Neuron (in vitro differentiated cells): ENCODE results near the gene PRPH.

ENCODE experiments used
- H2AFZ ChIP-seq: one replicate; pipeline ENCODE4 v1.6.1; 2013; ENCODE audit warnings: low read depth, mild to moderate bottlenecking, inconsistent platforms, low read length, moderate library complexity
- H3K27me3 ChIP-seq: one replicate; pipeline ENCODE4 v1.6.1; 2013; ENCODE audit warnings: low read length; ENCODE audit not compliant: insufficient read depth
- H3K36me3 ChIP-seq: one replicate; pipeline ENCODE4 v1.6.1; 2013; ENCODE audit warnings: low read length; ENCODE audit not compliant: insufficient read depth
- H3K4me1 ChIP-seq: one replicate; pipeline ENCODE4 v1.6.1; 2013; ENCODE audit warnings: low read length; ENCODE audit not compliant: insufficient read depth
- H3K4me3 ChIP-seq: 2 replicates; pipeline ENCODE4 v1.5.1; 2013; ENCODE audit warnings: mild to moderate bottlenecking, low read length, moderate library complexity
- H3K9me3 ChIP-seq: one replicate; pipeline ENCODE4 v1.6.1; 2013; ENCODE audit warnings: low read length

PRPH gene

DNA sequence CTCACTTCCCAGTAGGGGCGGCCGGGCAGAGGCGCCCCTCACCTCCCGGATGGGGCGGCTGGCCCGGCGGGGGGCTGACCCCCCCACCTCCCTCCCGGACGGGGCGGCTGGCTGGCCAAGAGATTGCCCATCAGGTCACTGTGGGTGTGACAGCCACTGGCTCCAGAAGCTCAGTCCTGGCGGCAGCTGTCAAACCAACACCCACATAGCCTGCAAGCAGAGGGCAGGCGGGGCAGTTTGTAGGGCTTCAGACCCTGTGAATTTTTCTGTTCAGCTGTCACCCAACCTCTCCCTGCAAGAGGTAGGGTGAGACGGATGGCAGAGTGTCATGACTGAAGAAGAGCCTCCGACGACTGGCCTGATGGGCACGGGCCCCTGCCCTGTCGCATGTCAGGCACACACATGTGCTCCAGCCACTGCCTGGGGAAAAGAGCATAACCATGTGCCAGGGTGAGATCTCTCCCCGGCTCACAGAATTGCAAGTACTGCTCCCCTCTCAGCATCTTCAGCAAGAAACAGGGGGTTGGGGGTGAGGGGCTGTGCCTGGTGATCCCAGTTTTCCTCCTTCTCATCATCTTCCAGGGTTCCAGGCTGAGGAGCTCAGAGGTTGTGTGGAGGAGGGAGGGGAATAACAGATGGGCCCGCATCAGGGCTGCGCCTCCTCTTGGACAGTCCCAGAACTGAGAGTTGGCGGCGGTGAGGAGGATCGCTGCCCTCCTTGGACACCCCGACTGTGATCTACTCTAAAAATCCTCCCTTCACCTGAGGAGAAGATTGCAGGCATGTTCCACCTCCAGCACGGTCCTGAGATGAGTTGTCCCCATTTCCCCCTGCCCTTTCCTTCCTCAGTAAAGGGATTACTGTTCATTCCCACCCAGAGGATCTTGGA lies 11.2 kb upstream of the PRPH start:
- Histone ChIP-seq H3K4me3 (no peak overlapping the region), H2AFZ (no peak overlapping the region), H3K36me3 (no peaks in the 10 kb centered on the region), H3K27me3 (no peaks in the 10 kb centered on the region), H3K9me3 (peaks cover 3% of the 10 kb centered on the region), H3K4me1 (peaks cover 17% of the 10 kb centered on the region)

DNA sequence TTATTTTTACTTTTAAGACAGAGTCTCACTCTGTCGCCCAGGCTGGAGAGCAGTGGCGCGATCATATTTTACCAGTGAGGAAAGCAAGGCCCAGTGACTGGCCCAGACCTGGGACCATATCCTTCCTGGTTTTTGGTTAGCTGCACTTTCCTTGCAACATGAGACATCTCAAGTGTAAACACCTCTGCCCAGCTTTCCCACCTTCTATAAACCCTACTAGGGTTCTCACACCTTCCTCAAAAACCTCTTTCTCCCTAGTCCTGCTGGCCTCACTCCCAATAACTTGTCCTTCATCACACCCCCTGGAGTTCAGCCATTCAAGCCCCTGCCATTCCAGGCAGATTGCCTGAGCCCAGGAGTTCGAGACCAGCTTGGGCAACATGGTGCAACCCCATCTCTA lies 10.3 kb upstream of the PRPH start:
- Histone ChIP-seq H3K9me3 (peaks cover 3% of the 10 kb centered on the region), H3K4me3 (no peak overlapping the region), H3K4me1 (peaks cover 16% of the 10 kb centered on the region), H3K36me3 (no peaks in the 10 kb centered on the region), H3K27me3 (no peaks in the 10 kb centered on the region), H2AFZ (no peak overlapping the region)

DNA sequence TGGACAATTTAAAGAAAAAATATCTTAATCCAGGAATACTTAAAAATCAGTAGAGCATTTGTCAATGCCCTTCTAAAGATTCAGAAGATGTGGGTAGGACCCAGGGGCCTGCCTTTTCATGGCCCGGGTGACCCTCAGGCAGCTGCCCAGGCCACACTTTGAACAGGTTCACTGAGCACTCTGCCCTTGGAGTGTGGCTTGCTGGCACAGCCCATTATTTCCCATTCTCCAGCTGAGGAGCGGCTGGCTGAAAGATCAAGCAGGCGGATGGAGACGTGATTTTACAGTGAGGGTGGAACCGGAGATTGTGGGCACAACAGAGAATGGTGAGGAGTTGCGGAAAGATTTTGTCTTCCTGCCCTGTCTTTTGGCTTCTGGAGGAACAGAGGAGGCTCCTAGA lies 7.1 kb upstream of the PRPH start:
- peaks cover 3% of the 10 kb centered on the region for H3K9me3 ChIP-seq
- no peaks in the 10 kb centered on the region for H3K36me3 ChIP-seq
- H3K27me3 ChIP-seq, result peaks cover 8% of the 10 kb centered on the region
- peaks cover 3% of the 10 kb centered on the region for H3K4me1 ChIP-seq
- no peak overlapping the region for H2AFZ ChIP-seq
- no peak overlapping the region for H3K4me3 ChIP-seq

DNA sequence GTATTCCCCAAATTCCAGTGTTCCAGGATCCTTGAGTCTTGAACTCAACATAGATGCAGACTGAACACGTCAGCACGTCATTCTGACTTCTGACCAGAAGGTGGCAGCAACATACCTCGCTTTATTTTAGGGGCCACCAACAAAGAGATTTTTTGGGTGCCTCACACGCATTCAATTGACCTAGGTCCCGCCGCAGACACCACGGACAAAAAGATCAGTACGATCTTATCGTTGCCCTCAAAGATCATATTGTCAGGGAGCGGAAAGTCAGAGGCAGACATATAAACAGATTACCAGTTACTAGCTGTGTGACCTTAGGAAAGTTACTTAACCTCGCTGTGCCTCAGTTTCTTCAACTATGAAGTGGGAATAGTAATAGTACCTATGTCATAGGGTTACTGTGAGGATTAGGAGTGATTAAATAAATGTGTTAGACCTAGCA lies 6.5 kb upstream of the PRPH start:
- Histone ChIP-seq H3K4me1 (peaks cover 8% of the 10 kb centered on the region), H3K36me3 (no peaks in the 10 kb centered on the region), H3K27me3 (peaks cover 13% of the 10 kb centered on the region), H2AFZ (no peak overlapping the region), H3K4me3 (no peak overlapping the region), H3K9me3 (peaks cover 3% of the 10 kb centered on the region)

DNA sequence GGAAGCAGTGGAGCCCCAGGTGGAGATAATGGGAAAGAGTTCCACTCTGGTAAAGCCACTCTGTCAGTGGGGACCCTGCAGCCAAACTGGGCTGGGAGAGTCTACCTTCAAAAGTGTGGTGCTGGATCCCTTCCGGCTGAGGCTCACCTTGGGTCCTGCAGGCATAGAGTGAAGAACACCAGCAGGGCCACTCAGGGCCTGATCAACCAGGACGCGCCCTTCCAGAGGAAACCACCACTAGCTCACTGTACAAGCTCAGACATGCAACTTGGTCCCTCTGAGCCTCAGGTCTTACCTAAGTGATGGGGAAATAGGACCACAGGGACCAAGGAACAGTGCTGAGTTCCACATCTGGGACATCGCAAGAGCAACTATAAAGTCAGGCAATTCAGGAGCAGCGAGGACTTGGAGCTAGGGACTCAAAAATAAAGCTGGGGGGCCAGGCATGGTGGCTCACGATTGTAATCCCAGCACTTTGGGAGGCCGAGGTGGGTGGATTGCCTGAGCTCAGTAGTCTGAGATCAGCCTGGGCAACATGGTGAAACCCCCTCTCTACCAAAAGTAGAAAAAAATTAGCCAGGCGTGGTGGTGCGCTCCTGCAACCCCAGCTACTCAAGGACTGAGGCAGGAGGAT lies 5.9 kb upstream of the PRPH start:
- no peaks in the 10 kb centered on the region for H3K36me3 ChIP-seq
- peaks cover 14% of the 10 kb centered on the region for H3K4me1 ChIP-seq
- H3K27me3 ChIP-seq, result peaks cover 19% of the 10 kb centered on the region
- no peak overlapping the region for H3K4me3 ChIP-seq
- H2AFZ ChIP-seq, result no peak overlapping the region
- H3K9me3 ChIP-seq, result peaks cover 3% of the 10 kb centered on the region

DNA sequence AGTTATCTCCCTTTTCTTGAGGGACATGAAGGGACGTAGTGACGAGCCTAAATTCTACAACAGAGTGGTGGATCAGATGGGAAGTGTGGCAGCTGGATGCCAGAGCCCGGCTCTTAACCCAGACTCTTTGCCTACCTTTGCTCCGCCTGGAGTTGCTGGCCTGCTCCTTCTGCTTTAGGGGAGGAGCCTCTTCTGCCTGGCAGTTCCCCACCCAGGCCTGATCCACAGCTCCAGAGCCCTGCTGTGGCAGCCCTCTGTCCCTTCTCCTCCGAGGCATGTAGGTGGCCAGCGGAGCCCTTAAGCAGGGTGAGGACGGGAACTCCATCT lies 2.3 kb upstream of the PRPH start:
- H3K27me3 ChIP-seq, result peaks cover 56% of the 10 kb centered on the region
- H3K4me3 ChIP-seq, result no peak overlapping the region
- no peak overlapping the region for H2AFZ ChIP-seq
- H3K4me1 ChIP-seq, result peaks cover 22% of the 10 kb centered on the region
- H3K9me3 ChIP-seq, result peaks cover 5% of the 10 kb centered on the region
- H3K36me3 ChIP-seq, result no peaks in the 10 kb centered on the region

DNA sequence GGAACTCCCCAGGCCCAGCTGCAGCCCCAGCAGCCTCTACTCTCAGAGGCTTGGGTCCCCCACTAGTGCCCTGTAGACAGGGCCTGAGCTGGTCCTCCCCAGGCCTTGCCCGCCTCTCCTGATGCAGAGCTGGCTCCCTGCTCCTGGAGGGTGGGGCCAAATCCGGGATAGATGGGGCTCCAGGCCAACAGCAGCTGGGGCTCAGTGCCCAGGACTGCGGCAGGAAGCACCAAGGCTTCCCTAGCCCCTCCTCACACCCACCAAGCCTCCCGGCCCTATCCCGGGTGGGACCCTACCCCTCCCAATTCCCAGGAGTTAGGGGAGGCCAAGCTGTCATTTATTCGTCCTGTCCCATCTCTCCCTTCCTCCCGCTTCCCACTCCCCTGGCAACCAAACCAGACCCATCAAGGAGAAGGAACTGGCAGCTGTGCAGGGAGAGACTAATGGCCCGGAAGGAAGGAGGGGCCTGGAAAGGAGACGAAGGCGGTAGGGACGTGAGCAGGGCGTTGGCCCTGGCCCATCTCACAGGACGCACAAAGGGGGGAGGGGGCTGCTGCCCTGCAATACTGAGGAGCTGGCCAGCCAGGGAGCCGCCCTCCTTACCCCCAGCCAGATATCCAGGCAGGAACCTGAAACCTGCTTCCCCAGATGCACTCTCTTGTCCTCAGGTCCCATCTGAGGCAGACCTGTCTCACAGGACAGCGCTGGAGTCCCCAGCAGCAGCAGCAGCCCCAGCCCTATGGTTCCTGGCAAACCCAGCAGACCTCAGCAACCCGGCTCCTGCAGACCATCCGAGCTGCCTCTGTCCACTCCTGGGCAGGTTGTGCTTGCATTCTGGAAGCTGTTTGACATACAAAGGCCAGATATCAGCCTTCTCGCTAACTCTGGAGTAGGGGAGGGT lies 1.6 kb upstream of the PRPH start:
- Histone ChIP-seq H2AFZ (no peak overlapping the region), H3K27me3 (peaks cover 62% of the 10 kb centered on the region)

DNA sequence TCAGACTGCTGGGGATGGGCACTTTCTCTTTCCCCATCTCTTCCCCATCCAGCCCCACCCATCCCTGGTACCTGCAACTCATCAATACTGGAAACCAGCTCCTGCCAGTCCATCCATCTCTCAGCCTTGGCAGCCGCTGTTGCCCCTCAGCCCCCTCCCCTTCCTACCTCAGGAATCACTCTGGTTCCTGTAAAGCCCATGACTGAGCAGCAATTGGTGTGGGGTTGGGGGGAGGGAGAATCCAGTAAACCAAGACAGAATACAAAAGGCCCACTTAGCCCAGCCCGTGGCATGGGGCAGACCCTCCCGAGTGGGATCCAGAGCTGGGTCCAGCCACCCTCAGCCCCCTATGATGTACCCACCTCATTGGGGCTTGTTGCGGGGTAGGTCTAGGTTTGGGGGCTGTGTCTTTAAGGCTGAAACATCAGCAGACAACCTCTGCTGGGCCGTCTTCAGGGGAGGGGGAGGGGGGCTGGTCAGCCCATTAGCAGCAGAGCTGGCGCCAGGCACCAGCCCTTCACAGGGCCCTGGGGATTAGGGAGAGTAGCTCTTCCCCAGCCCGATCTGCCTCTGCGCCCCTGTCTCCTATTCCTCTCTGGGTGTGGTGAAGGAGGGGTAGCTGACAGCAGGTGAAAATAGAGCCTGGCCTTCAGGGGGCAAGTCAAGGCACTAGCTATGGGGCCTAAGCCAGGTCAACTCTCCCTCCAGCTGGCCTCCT lies 702 bp upstream of the PRPH start:
- no peaks in the 10 kb centered on the region for H3K36me3 ChIP-seq
- H3K4me1 ChIP-seq, result peaks cover 22% of the 10 kb centered on the region
- H2AFZ ChIP-seq, result no peak overlapping the region
- H3K27me3 ChIP-seq, result peaks cover 67% of the 10 kb centered on the region
- H3K9me3 ChIP-seq, result peaks cover 5% of the 10 kb centered on the region
- no peak overlapping the region for H3K4me3 ChIP-seq

More for the DNA sequence above, 1.6 kb upstream of the PRPH start:
- Histone ChIP-seq H3K4me1 (peaks cover 22% of the 10 kb centered on the region), H3K4me3 (no peak overlapping the region), H3K9me3 (peaks cover 5% of the 10 kb centered on the region), H3K36me3 (no peaks in the 10 kb centered on the region)

DNA sequence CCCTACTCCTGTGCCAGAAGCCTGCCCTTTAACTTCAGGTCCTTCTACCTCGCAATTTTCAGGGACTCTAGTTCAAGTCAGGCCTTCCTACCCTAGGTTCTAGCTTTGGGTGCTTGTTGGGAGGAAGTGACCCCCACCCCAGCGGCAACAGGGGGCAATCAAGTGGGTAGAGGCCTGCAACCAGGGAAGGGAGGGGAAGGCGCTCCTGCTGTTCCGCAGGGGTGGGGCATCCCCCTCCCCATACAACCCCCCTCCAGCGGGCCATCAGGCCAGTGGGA lies 204 bp upstream of the PRPH start:
- Histone ChIP-seq H2AFZ (no peak overlapping the region), H3K27me3 (peaks cover 67% of the 10 kb centered on the region), H3K9me3 (peaks cover 5% of the 10 kb centered on the region), H3K4me1 (peaks cover 22% of the 10 kb centered on the region), H3K4me3 (no peak overlapping the region), H3K36me3 (no peaks in the 10 kb centered on the region)

DNA sequence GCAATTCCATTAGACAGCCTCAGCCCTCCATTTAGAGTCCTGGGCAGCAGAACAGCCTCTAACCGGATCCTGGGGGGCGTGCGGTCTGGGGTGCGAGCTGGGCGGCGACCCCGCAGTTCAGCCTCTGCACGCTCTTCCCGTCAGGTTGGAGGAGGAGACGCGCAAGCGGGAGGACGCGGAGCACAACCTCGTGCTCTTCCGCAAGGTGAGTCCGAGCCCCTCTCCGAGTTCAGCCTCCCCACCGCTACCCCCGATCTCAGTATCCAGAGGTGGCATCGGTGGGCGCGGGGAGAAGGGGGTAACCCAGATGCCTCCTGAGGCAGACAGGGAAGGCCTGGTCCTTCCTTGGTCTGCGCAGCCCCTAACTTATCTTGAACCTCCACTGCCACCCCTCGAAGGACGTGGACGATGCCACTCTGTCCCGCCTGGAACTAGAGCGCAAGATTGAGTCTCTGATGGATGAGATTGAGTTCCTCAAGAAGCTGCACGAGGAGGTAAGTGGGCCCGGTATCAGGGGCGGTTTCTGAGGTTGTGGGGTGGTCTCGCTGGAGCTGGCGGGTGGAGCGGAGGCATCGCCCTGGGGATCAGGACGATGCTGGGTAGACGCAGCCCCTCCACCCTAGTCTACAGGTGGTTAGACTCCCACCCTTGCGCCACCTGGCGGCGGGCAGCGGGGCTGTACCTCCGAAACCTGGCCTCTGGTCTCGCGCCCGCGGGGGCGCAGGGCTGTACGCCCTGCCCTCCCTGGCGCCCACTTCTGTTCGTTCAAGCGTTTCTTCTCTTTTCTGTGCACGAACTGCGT lies 1.3 kb downstream of the PRPH start:
- Histone ChIP-seq H3K4me3 (no peak overlapping the region), H3K27me3 (peaks cover 67% of the 10 kb centered on the region)

DNA sequence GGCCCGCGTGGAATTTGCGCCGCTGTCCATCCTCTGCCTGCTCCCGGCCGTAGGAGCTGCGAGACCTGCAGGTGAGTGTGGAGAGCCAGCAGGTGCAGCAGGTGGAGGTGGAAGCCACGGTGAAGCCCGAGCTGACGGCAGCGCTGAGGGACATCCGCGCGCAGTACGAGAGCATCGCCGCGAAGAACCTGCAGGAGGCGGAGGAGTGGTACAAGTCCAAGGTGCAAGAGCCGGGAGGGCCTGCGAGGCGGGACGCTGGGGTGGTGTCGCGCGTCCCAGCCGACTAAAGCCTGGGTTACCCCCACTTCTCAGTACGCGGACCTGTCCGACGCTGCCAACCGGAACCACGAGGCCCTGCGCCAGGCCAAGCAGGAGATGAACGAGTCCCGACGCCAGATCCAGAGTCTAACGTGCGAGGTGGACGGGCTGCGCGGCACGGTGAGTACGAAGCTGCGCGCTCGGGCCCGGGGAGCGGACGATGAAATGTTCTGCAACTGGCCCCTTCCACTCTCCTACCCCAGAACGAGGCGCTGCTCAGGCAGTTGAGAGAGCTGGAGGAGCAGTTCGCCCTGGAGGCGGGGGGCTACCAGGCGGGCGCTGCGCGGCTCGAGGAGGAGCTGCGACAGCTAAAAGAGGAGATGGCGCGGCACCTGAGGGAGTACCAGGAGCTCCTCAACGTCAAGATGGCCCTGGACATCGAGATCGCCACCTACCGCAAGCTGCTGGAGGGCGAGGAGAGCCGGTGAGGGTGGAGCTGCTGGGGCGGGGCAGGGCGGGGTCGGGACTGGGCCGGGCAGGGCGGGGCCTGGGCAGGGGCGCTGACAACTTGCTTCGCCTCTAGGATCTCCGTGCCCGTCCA lies 2.1 kb downstream of the PRPH start:
- Histone ChIP-seq H3K4me3 (no peak overlapping the region), H3K4me1 (peaks cover 22% of the 10 kb centered on the region), H2AFZ (no peak overlapping the region), H3K36me3 (no peaks in the 10 kb centered on the region), H3K9me3 (peaks cover 5% of the 10 kb centered on the region), H3K27me3 (peaks cover 65% of the 10 kb centered on the region)

More for the DNA sequence above, 1.3 kb downstream of the PRPH start:
- no peaks in the 10 kb centered on the region for H3K36me3 ChIP-seq
- H2AFZ ChIP-seq, result no peak overlapping the region
- peaks cover 22% of the 10 kb centered on the region for H3K4me1 ChIP-seq
- peaks cover 5% of the 10 kb centered on the region for H3K9me3 ChIP-seq
